ENCODE data around the gene FAM186B. TPM values are rescaled to one million over a fixed set of nuclear protein-coding genes. Genes with fewer than 3 reads are reported as not detected.

Gene FAM186B
- total and polyA plus RNA-seq, 8 donors, result 0.20 to 4.6 (median 3.0) TPM

DNA sequence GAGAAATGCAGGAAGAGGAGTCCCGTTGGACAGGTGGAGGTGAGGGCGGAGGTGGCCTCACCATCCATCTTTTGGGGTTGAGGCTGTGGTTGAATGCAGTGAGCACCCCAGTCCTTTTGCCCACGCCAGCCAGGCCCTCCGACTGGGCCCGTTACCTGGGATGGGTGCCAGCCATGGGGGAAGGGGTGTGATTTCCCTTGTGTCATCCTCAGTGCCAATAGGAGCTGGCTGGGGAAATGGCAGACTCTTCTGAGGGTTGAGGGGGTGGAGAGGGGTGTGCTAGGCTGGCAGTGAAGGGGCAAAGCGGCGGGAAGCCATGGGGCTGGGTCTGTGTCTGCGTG, 57.0 kb downstream of the FAM186B start:
- Histone ChIP-seq H3K27me3 (peaks cover 17 to 92% of the 10 kb centered on the region in 2 donors), H3K36me3 (no peaks in the 10 kb centered on the region), H3K9me3 (no peaks in the 10 kb centered on the region), H3K27ac (no peak overlapping the region), H3K4me1 (peaks cover 8 to 15% of the 10 kb centered on the region in 2 donors), H3K4me3 (peak overlapping the region in 1 of 2 donors; percentile 3)
- peak in 1 of 4 donors; percentile 28 for DNase-seq
- ATAC-seq, result no peak
- intact Hi-C loops (cut with DNase I), result no loop called here
- TF ChIP-seq, protein P1, sequence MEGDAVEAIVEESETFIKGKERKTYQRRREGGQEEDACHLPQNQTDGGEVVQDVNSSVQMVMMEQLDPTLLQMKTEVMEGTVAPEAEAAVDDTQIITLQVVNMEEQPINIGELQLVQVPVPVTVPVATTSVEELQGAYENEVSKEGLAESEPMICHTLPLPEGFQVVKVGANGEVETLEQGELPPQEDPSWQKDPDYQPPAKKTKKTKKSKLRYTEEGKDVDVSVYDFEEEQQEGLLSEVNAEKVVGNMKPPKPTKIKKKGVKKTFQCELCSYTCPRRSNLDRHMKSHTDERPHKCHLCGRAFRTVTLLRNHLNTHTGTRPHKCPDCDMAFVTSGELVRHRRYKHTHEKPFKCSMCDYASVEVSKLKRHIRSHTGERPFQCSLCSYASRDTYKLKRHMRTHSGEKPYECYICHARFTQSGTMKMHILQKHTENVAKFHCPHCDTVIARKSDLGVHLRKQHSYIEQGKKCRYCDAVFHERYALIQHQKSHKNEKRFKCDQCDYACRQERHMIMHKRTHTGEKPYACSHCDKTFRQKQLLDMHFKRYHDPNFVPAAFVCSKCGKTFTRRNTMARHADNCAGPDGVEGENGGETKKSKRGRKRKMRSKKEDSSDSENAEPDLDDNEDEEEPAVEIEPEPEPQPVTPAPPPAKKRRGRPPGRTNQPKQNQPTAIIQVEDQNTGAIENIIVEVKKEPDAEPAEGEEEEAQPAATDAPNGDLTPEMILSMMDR (IDR thresholded peaks at IDR 0.05), result no peak

DNA sequence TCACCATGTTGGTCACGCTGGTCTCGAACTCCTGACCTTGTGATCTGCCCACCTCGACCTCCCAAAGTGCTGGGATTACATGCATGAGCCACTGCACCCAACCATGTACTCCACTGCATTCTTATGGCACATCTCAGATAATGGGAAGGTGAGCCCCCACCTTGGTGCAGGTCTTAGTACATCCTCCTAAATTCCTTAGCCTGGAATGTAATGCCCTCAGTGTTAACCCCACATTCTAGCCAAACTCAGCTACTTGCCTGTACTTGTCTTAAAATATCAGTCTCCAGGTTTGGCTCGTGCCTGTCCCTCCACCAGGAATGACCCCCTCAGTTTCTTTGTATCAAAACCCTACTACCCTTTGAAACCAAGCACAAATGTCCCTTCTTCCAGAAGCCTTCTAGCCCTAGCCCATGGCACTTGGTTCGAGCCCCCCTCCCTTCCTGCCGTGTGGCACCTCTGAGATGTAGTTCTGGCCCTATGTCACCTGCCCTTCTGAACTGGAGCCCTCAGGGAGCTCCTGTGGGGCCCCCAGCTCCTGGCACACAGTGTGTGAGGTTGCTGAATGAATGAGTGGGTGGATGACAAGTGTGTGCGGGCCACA, 58.2 kb downstream of the FAM186B start:
- H3K9me3 ChIP-seq, result no peaks in the 10 kb centered on the region
- ATAC-seq (no peak), DNase-seq (peak in 1 of 4 donors; percentile 30)
- TF ChIP-seq, protein P1 (IDR thresholded peaks at IDR 0.05), result no peak
- H3K36me3 ChIP-seq, result no peaks in the 10 kb centered on the region
- no peak overlapping the region for H3K27ac ChIP-seq
- intact Hi-C loops (cut with DNase I), result no loop called here
- no peak overlapping the region for H3K4me3 ChIP-seq
- H3K27me3 ChIP-seq, result peaks cover 17 to 92% of the 10 kb centered on the region in 2 donors
- peaks cover 8 to 15% of the 10 kb centered on the region in 2 donors for H3K4me1 ChIP-seq

DNA sequence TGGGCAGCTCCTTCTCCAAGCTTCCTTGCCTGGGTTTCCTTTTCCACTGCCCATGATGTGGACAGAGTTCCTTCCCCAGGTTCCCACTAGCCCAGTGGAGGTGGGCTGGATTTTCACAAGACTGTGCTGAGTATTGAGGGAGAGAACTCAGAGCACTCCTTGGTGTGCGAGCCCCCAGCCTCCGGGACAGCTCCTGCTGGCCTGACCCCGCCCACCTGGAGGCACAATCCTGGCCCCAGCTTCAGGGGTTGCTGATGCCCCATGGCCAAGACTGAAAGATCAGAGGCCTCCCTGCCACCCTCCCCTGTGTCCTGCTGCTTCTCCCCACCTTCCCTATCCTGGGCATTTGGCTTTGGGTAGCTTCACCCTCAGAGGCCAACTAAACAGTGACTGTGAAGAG, 59.0 kb downstream of the FAM186B start:
- no peaks in the 10 kb centered on the region for H3K9me3 ChIP-seq
- H3K27me3 ChIP-seq, result peaks cover 17 to 84% of the 10 kb centered on the region in 2 donors
- no peaks in the 10 kb centered on the region for H3K36me3 ChIP-seq
- H3K4me3 ChIP-seq, result no peak overlapping the region
- H3K4me1 ChIP-seq, result peaks cover 8 to 15% of the 10 kb centered on the region in 2 donors
- ATAC-seq (no peak), DNase-seq (peak in 1 of 4 donors; percentile 54)
- TF ChIP-seq, protein P1 (IDR thresholded peaks at IDR 0.05), result no peak
- H3K27ac ChIP-seq, result no peak overlapping the region
- intact Hi-C loops (cut with DNase I), result no loop called here

DNA sequence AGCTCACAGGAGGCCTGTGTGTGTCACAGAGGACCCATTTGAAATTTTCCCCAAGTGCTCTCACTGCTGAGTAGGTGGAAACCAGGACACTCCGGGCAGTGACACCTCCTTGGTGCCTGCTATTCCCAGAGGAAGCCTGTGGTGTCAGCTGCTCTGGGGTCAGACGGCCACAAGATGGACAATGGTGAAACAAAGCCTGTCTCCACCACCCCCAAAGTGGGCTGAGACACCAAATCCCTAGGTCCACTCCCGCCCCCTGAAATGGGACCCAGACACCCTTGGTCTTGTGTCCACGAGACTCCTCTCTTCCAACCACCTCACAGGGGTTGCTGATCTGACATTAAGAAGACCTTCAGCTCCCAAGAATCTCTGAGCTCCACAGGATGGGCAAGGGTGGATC, 59.6 kb downstream of the FAM186B start:
- Histone ChIP-seq H3K27ac (no peak overlapping the region), H3K4me1 (peaks cover 8 to 15% of the 10 kb centered on the region in 2 donors), H3K27me3 (peaks cover 17 to 81% of the 10 kb centered on the region in 2 donors), H3K9me3 (no peaks in the 10 kb centered on the region), H3K4me3 (no peak overlapping the region), H3K36me3 (no peaks in the 10 kb centered on the region)
- DNase-seq (no peak), ATAC-seq (no peak)
- intact Hi-C loops (cut with DNase I), result no loop called here
- TF ChIP-seq, protein P1 (IDR thresholded peaks at IDR 0.05), result no peak

DNA sequence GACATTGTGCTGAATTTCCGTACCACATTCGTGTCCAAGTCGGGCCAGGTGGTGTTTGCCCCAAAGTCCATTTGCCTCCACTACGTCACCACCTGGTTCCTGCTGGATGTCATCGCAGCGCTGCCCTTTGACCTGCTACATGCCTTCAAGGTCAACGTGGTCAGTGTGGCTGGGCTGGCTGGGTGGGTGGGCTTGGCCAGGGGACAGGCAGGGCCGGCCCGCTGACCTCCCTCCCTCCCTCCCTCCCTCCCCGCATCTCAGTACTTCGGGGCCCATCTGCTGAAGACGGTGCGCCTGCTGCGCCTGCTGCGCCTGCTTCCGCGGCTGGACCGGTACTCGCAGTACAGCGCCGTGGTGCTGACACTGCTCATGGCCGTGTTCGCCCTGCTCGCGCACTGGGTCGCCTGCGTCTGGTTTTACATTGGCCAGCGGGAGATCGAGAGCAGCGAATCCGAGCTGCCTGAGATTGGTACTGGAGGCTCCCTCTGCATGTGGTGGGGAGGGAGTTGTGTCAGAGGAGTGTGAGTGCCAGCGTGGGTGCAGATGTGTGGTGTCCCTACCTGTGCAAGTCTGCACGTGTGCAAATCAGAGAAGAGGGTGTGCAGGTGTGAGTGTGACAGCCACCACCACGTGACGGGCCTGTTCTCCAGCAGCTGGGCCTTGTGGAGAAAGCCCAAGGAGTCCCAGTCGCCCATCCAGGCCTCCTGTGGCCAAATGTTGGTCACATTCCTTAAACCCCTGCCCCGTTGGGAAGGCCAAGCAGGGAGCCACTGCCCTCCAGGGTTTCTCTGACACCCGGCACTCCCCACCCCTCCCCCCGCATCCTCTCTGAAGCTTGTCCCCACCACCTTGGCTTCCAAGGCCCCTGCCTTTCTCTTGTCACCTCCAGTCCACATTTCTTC, 61.3 kb downstream of the FAM186B start:
- no peaks in the 10 kb centered on the region for H3K9me3 ChIP-seq
- ATAC-seq (no peak), DNase-seq (peak in 1 of 4 donors; percentile 75)
- TF ChIP-seq, protein P1 (IDR thresholded peaks at IDR 0.05), result no peak
- H3K27me3 ChIP-seq, result peaks cover 17 to 81% of the 10 kb centered on the region in 2 donors
- no peaks in the 10 kb centered on the region for H3K36me3 ChIP-seq
- no peak overlapping the region for H3K27ac ChIP-seq
- intact Hi-C loops (cut with DNase I), result no loop called here
- H3K4me1 ChIP-seq, result peaks cover 6 to 12% of the 10 kb centered on the region in 2 donors
- no peak overlapping the region for H3K4me3 ChIP-seq

Measured in left lung (tissue), 10 donors.